KMS-11 (cell line): ENCODE results near the gene CCDC91.

Source experiments
- H2AFZ ChIP-seq: fragments of 200-600 bp; sonication (generic); 2 replicates; pipeline ENCODE4 v1.6.1; 2016; ENCODE audit warnings: antibody characterized with exemption, mixed run types, low read depth
- H3K27ac ChIP-seq: fragments of 200-600 bp; sonication (generic); 2 replicates; pipeline ENCODE4 v1.6.1; 2016; ENCODE audit warnings: mild to moderate bottlenecking, mixed run types
- H3K27me3 ChIP-seq: fragments of 200-600 bp; sonication (generic); 2 replicates; pipeline ENCODE4 v1.6.1; 2017; ENCODE audit warnings: mild to moderate bottlenecking, low read depth, mixed run types, moderate library complexity; ENCODE audit not compliant: insufficient read depth
- H3K36me3 ChIP-seq: fragments of 200-600 bp; sonication (generic); 2 replicates; pipeline ENCODE4 v1.6.1; 2017; ENCODE audit warnings: mild to moderate bottlenecking, mixed run types; ENCODE audit not compliant: insufficient read depth
- H3K4me1 ChIP-seq: fragments of 200-600 bp; sonication (generic); 2 replicates; pipeline ENCODE4 v1.6.1; 2016; ENCODE audit warnings: mild to moderate bottlenecking, low read depth, mixed run types; ENCODE audit not compliant: poor library complexity, severe bottlenecking
- H3K4me2 ChIP-seq: fragments of 200-600 bp; sonication (generic); 2 replicates; pipeline ENCODE4 v1.7.0; 2016; ENCODE audit warnings: mild to moderate bottlenecking, mixed run types
- H3K4me3 ChIP-seq: fragments of 200-600 bp; sonication (generic); IDR thresholded peaks from 2 replicates; pipeline ENCODE4 v1.6.1; 2017; ENCODE audit warnings: low read depth, low read length, mixed read lengths; ENCODE audit not compliant: insufficient read depth
- H3K79me2 ChIP-seq: fragments of 200-600 bp; sonication (generic); 2 replicates; pipeline ENCODE4 v1.6.1; 2016; ENCODE audit warnings: low read depth, mixed run types; ENCODE audit not compliant: insufficient read depth
- H3K9ac ChIP-seq: fragments of 200-600 bp; sonication (generic); 2 replicates; pipeline ENCODE4 v1.6.1; 2016; ENCODE audit warnings: mild to moderate bottlenecking, mixed run types
- H4K20me1 ChIP-seq: fragments of 200-600 bp; sonication (generic); 2 replicates; pipeline ENCODE4 v1.6.1; 2016; ENCODE audit warnings: mild to moderate bottlenecking, mixed run types; ENCODE audit not compliant: insufficient read depth
- TF ChIP-seq, protein P1 (sequence below): fragments of 200-600 bp; sonication (generic); conservative IDR thresholded peaks from 2 replicates; pipeline ENCODE4 v1.6.1; 2017; ENCODE audit warnings: low read depth, mild to moderate bottlenecking, antibody characterized with exemption, low read length, moderate library complexity, mixed read lengths

Gene CCDC91

DNA sequence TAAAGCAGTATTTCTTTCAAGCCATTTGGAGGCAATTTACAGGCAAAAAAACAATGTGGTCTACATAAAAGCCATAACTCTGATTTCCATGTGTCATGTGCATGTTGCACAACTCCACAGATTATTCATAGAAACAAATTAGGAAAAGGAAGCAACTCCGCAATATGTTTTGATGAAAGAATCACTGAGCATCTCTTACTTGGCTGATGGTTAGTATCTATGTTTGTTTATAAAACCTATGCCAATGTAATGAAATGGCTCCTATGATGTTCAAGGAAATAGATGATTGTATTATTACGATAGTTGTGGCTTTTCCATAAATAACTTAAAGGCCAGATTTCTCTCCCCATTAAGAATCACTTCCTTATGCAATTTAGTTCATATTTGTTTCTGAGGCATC, 373.7 kb downstream of the CCDC91 start:
- Histone ChIP-seq H2AFZ (no peak overlapping the region), H3K27ac (no peak overlapping the region), H3K4me2 (no peak overlapping the region), H4K20me1 (no peaks in the 10 kb centered on the region), H3K4me1 (no peaks in the 10 kb centered on the region), H3K4me3 (no peak overlapping the region), H3K27me3 (no peaks in the 10 kb centered on the region), H3K79me2 (no peaks in the 10 kb centered on the region), H3K36me3 (no peaks in the 10 kb centered on the region), H3K9ac (no peak overlapping the region)
- TF ChIP-seq, protein P1, sequence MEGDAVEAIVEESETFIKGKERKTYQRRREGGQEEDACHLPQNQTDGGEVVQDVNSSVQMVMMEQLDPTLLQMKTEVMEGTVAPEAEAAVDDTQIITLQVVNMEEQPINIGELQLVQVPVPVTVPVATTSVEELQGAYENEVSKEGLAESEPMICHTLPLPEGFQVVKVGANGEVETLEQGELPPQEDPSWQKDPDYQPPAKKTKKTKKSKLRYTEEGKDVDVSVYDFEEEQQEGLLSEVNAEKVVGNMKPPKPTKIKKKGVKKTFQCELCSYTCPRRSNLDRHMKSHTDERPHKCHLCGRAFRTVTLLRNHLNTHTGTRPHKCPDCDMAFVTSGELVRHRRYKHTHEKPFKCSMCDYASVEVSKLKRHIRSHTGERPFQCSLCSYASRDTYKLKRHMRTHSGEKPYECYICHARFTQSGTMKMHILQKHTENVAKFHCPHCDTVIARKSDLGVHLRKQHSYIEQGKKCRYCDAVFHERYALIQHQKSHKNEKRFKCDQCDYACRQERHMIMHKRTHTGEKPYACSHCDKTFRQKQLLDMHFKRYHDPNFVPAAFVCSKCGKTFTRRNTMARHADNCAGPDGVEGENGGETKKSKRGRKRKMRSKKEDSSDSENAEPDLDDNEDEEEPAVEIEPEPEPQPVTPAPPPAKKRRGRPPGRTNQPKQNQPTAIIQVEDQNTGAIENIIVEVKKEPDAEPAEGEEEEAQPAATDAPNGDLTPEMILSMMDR, result no peak

- H3K4me3 ChIP-seq, result no peak overlapping the region
- H3K36me3 ChIP-seq, result no peaks in the 10 kb centered on the region
- no peak overlapping the region for H3K9ac ChIP-seq
- H3K4me1 ChIP-seq, result no peaks in the 10 kb centered on the region
- H3K27ac ChIP-seq, result no peak overlapping the region
- no peaks in the 10 kb centered on the region for H4K20me1 ChIP-seq
- no peak overlapping the region for H3K4me2 ChIP-seq
- H3K27me3 ChIP-seq, result no peaks in the 10 kb centered on the region
- TF ChIP-seq, protein P1, result no peak
- no peak overlapping the region for H2AFZ ChIP-seq
- H3K79me2 ChIP-seq, result no peaks in the 10 kb centered on the region
Measured at GRCh38 chr12:28568118-28568517, 377.9 kb downstream of the CCDC91 start.

DNA sequence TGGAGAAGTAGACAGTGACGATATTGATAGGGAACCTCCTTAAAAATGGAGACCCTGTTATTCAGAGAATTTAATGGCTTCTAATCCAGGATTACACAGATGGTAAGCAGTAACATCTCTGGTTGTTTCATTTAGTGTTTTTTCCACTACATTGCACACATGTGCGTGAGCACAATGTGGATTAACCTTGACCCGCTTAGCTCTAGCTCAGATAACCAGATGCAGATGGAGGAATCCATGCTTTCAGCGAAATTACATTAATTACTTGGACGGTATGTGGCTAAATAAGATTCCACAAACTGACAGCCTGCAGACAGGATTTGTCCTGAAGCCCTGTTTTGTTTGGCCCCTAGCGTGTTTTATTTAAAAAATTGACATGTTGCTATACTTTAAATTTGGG, 378.4 kb downstream of the CCDC91 start:
- Histone ChIP-seq H3K79me2 (no peaks in the 10 kb centered on the region), H3K4me1 (no peaks in the 10 kb centered on the region), H3K9ac (no peak overlapping the region), H3K27me3 (no peaks in the 10 kb centered on the region), H2AFZ (no peak overlapping the region), H3K4me2 (no peak overlapping the region), H3K4me3 (no peak overlapping the region), H4K20me1 (no peaks in the 10 kb centered on the region), H3K36me3 (no peaks in the 10 kb centered on the region), H3K27ac (no peak overlapping the region)
- TF ChIP-seq, protein P1, result no peak

GRCh38 chr12:28569698-28570411, 379.6 kb downstream of the CCDC91 start:
- Histone ChIP-seq H3K36me3 (no peaks in the 10 kb centered on the region), H3K4me1 (no peaks in the 10 kb centered on the region), H3K27ac (no peak overlapping the region), H2AFZ (no peak overlapping the region), H3K27me3 (no peaks in the 10 kb centered on the region), H3K79me2 (no peaks in the 10 kb centered on the region), H3K4me2 (no peak overlapping the region), H3K9ac (no peak overlapping the region), H3K4me3 (no peak overlapping the region), H4K20me1 (no peaks in the 10 kb centered on the region)
- TF ChIP-seq, protein P1, result no peak
